Skeletal muscle tissue (tissue), 4 donors: ENCODE results near the gene CHD5. TPM values are rescaled to one million over a fixed set of nuclear protein-coding genes. Genes with fewer than 3 reads are reported as not detected.

Experiments used
- H3K27ac ChIP-seq: one replicate; pipeline ENCODE4 v1.7.0; 2013; ENCODE audit warnings: mild to moderate bottlenecking, low read depth, low read length, inconsistent platforms
- H3K27me3 ChIP-seq, 3 donors: one replicate each; pipeline ENCODE4 v1.7.0; 2013; ENCODE audit warnings: low read length in 3 of 3; ENCODE audit not compliant: control insufficient read depth in 3 of 3, insufficient read depth in 3 of 3
- H3K36me3 ChIP-seq, 3 donors: one replicate each; pipeline ENCODE4 v1.7.0; 2013; ENCODE audit warnings: low read length in 3 of 3; ENCODE audit not compliant: control insufficient read depth in 3 of 3, insufficient read depth in 3 of 3
- H3K4me1 ChIP-seq, 3 donors: one replicate each; pipeline ENCODE4 v1.7.0; 2013; ENCODE audit warnings: low read length in 3 of 3, mild to moderate bottlenecking in 3 of 3; ENCODE audit not compliant: control insufficient read depth in 3 of 3, insufficient read depth in 3 of 3
- H3K4me3 ChIP-seq, 3 donors: one replicate each; pipeline ENCODE4 v1.7.0; 2013; ENCODE audit warnings: low read length in 3 of 3
- H3K9ac ChIP-seq, 3 donors: one replicate each; pipeline ENCODE4 v1.7.0; 2013; ENCODE audit warnings: low read length in 3 of 3, mild to moderate bottlenecking in 3 of 3, moderate library complexity in 2 of 3, low read depth in 1 of 3
- H3K9me3 ChIP-seq, 3 donors: one replicate each; pipeline ENCODE4 v1.7.0; 2013; ENCODE audit warnings: low read length in 3 of 3; ENCODE audit not compliant: control insufficient read depth in 3 of 3
- total RNA-seq: library from RNA; depleted of rRNA; stranded (reverse); fragments of >200 nt; gene quantifications from one replicate; pipeline ENCODE4 v1.2.3, GENCODE V29; 2014
- donor health status: Osteomylitis.

The CHD5 gene
- total RNA-seq, 1 donor from 2014 or later, result not detected

DNA sequence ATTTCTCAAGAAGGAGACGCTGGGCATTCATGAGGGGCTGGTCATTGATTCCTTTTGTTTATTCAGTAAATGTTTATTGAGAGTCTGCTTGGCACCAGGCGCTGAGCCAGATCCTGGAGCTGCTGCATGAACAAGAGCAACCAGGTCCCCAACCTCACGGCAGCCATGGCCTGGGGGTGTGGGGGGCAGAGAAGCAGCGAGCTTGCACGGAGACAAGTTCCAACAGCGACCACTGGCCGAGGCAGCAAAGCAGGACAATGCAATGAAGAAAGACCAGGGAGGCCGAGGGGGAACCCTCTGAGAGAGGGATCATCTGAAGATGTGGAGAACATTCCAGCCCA lies 126.9 kb downstream of the CHD5 start:
- Histone ChIP-seq H3K4me3 (no peak overlapping the region), H3K27ac (no peak overlapping the region), H3K9me3 (no peaks in the 10 kb centered on the region), H3K36me3 (no peaks in the 10 kb centered on the region), H3K27me3 (peaks cover 0 to 10% (median 9%) of the 10 kb centered on the region in 3 donors), H3K9ac (no peak overlapping the region), H3K4me1 (peaks cover 0 to 2% (median 0%) of the 10 kb centered on the region in 3 donors)

- Histone ChIP-seq H3K27me3 (peaks cover 0 to 10% (median 5%) of the 10 kb centered on the region in 3 donors), H3K36me3 (no peaks in the 10 kb centered on the region), H3K4me1 (no peaks in the 10 kb centered on the region), H3K9me3 (no peaks in the 10 kb centered on the region), H3K9ac (no peak overlapping the region), H3K27ac (no peak overlapping the region), H3K4me3 (no peak overlapping the region)
Observed at GRCh38 chr1:6052543-6053205, 127.4 kb downstream of the CHD5 start.

Other genes starting within 250 kb of the CHD5 start
- 5.2 TPM for gene NPHP4, start 187.9 kb downstream of the CHD5 start, total RNA-seq
- 2.6 TPM for gene KCNAB2, start 134.4 kb downstream of the CHD5 start, total RNA-seq
- gene RPL22, start 19.3 kb upstream of the CHD5 start, total RNA-seq, result 305 TPM
- 14.1 TPM for gene RNF207, start 25.8 kb upstream of the CHD5 start, total RNA-seq
- gene ICMT, start 55.6 kb upstream of the CHD5 start, total RNA-seq, result 31.8 TPM
- gene HES3, start 63.9 kb upstream of the CHD5 start, total RNA-seq, result not detected
- gene GPR153, start 80.8 kb upstream of the CHD5 start, total RNA-seq, result 4.7 TPM
- gene ACOT7, start 213.4 kb upstream of the CHD5 start, total RNA-seq, result 3.7 TPM
- gene HES2, start 239.6 kb upstream of the CHD5 start, total RNA-seq, result not detected
- 0.52 TPM for gene ESPN, start 244.5 kb upstream of the CHD5 start, total RNA-seq